LoVo (cell line): ENCODE measurements around the gene DIABLO.
"Not testable (repeated sequence)": the region's sequence is repeated elsewhere in the genome, so short reads cannot be mapped to it uniquely, and the experiment has no call there.

Experiments used
- DNase-seq: peaks from one replicate; pipeline ENCODE4 v3.0.0-alpha.2; 2016; ENCODE audit warnings: low spot score

DIABLO gene

GRCh38 chr12:122189626-122190475, 36.0 kb downstream of the DIABLO start:
- DNase-seq, result no peak

GRCh38 chr12:122187466-122187865, 38.4 kb downstream of the DIABLO start:
- DNase-seq, result no peak

GRCh38 chr12:122185494-122186082, 40.3 kb downstream of the DIABLO start:
- no peak for DNase-seq

GRCh38 chr12:122185079-122185478, 40.8 kb downstream of the DIABLO start:
- no peak for DNase-seq

- DNase-seq, result no peak
Measured at GRCh38 chr12:122184517-122184916, 41.3 kb downstream of the DIABLO start.

GRCh38 chr12:122183588-122183940, 42.3 kb downstream of the DIABLO start:
- DNase-seq, result no peak

GRCh38 chr12:122182887-122183587, 42.8 kb downstream of the DIABLO start, which contains the start of gene LRRC43:
TSS of gene LRRC43 (plus strand) at chr12:122183123. CDS start at chr12:122183145, 22 bp downstream.
- DNase-seq, result peak; percentile 34

GRCh38 chr12:122176473-122176872, 49.4 kb downstream of the DIABLO start:
- DNase-seq, result not testable (repeated sequence)

- DNase-seq, result no peak
Measured at GRCh38 chr12:122174155-122174845, 51.6 kb downstream of the DIABLO start, which contains the start of gene IL31. TSS of gene IL31 (minus strand) at chr12:122174221. CDS start at chr12:122174172, 49 bp downstream.

- no peak for DNase-seq
Measured at GRCh38 chr12:122172262-122172939, 53.5 kb downstream of the DIABLO start.

GRCh38 chr12:122171399-122171798, 54.5 kb downstream of the DIABLO start:
- DNase-seq, result no peak

- no peak for DNase-seq
Measured at GRCh38 chr12:122168492-122168891, 57.4 kb downstream of the DIABLO start.

GRCh38 chr12:122167356-122167925, 58.4 kb downstream of the DIABLO start:
- DNase-seq, result no peak

GRCh38 chr12:122166422-122167349, 59.2 kb downstream of the DIABLO start:
- no peak for DNase-seq

- DNase-seq, result no peak
Measured at GRCh38 chr12:122162976-122163375, 62.9 kb downstream of the DIABLO start.

GRCh38 chr12:122161682-122162081, 64.2 kb downstream of the DIABLO start:
- DNase-seq, result no peak

GRCh38 chr12:122160761-122161160, 65.1 kb downstream of the DIABLO start:
- DNase-seq, result no peak

GRCh38 chr12:122159882-122160281, 66.0 kb downstream of the DIABLO start:
- no peak for DNase-seq

GRCh38 chr12:122158700-122159285, 67.1 kb downstream of the DIABLO start:
- no peak for DNase-seq
